ENCODE measurements around the gene CHSY3. TPM values are rescaled to one million over a fixed set of nuclear protein-coding genes. Genes with fewer than 3 reads are reported as not detected.

CHSY3 gene
- total and polyA plus RNA-seq, 2 experiments from 2014 or later, result 0.44 to 3.0 TPM

- no peaks in the 10 kb centered on the region for H3K36me3 ChIP-seq (ENCODE audit: insufficient read depth)
- H3K9me2 ChIP-seq (ENCODE audit: insufficient read depth), result no peaks in the 10 kb centered on the region
- H3K27ac ChIP-seq (ENCODE audit: low read depth), result no peak overlapping the region
- no peak overlapping the region for H3K27ac Mint-ChIP-seq
- TF ChIP-seq ZNF331 (CRISPR knock-in tag; IDR thresholded peaks at IDR 0.05; ENCODE audit: low read depth) (no peak), ETS1 (IDR thresholded peaks at IDR 0.05) (no peak)
- no peak overlapping the region for H3K4me3 ChIP-seq
- H4K20me1 ChIP-seq (replicated peaks; ENCODE audit: insufficient read depth), result no peaks in the 10 kb centered on the region
- no peaks in the 10 kb centered on the region for H3F3A ChIP-seq (replicated peaks; ENCODE audit: low read depth)
- no peak overlapping the region for H3K4me3 Mint-ChIP-seq
- no peak for ATAC-seq
- no peak overlapping the region for H2AFZ ChIP-seq
- H3K4me2 ChIP-seq, result no peak overlapping the region
- H3K27me3 ChIP-seq (ENCODE audit: insufficient read depth), result no peaks in the 10 kb centered on the region
- H3K36me3 Mint-ChIP-seq (ENCODE audit: low read depth), result peaks cover 3% of the 10 kb centered on the region; the same call in 2 of the 3 replicates
- peaks cover 7% of the 10 kb centered on the region for H3K4me1 Mint-ChIP-seq
- H3K9me3 Mint-ChIP-seq, result no peaks in the 10 kb centered on the region
- no peaks in the 10 kb centered on the region for H3K27me3 Mint-ChIP-seq (ENCODE audit: insufficient read depth, low read depth, poor library complexity)
- no peak for DNase-seq (ENCODE audit: low spot score)
- peaks cover 10% of the 10 kb centered on the region for H3K4me1 ChIP-seq (ENCODE audit: insufficient read depth)
- H3K79me2 ChIP-seq (replicated peaks; ENCODE audit: insufficient read depth), result no peaks in the 10 kb centered on the region
Measured at GRCh38 chr5:129921204-129921603, 16.9 kb downstream of the CHSY3 start.

GRCh38 chr5:129930221-129930620 is 26.0 kb downstream of the CHSY3 start:
- Mint-ChIP-seq H3K4me1 (no peaks in the 10 kb centered on the region), H3K4me3 (no peak overlapping the region), H3K36me3 (ENCODE audit: low read depth) (no peaks in the 10 kb centered on the region), H3K9me3 (no peaks in the 10 kb centered on the region), H3K27me3 (ENCODE audit: insufficient read depth, low read depth, poor library complexity) (no peaks in the 10 kb centered on the region), H3K27ac (no peak overlapping the region)
- H3K27me3 ChIP-seq (ENCODE audit: insufficient read depth), result no peaks in the 10 kb centered on the region
- H3K4me2 ChIP-seq, result no peak overlapping the region
- DNase-seq (ENCODE audit: low spot score) (no peak), ATAC-seq (no peak)
- H3K27ac ChIP-seq (ENCODE audit: low read depth), result no peak overlapping the region
- no peaks in the 10 kb centered on the region for H3K4me1 ChIP-seq (ENCODE audit: insufficient read depth)
- no peaks in the 10 kb centered on the region for H3F3A ChIP-seq (replicated peaks; ENCODE audit: low read depth)
- H4K20me1 ChIP-seq (replicated peaks; ENCODE audit: insufficient read depth), result no peaks in the 10 kb centered on the region
- H3K79me2 ChIP-seq (replicated peaks; ENCODE audit: insufficient read depth), result no peaks in the 10 kb centered on the region
- no peaks in the 10 kb centered on the region for H3K36me3 ChIP-seq (ENCODE audit: insufficient read depth)
- H3K4me3 ChIP-seq, result no peak overlapping the region
- no peak overlapping the region for H2AFZ ChIP-seq
- H3K9me2 ChIP-seq (ENCODE audit: insufficient read depth), result no peaks in the 10 kb centered on the region
- TF ChIP-seq EZH2 (IDR thresholded peaks at IDR 0.05; ENCODE audit: low read depth, unreplicated experiment) (no peak), CREB1 (CRISPR knock-in tag; IDR thresholded peaks at IDR 0.05; ENCODE audit: low read depth) (no peak), NANOG (IDR thresholded peaks at IDR 0.05; ENCODE audit: borderline replicate concordance) (no peak), ZNF114 (CRISPR knock-in tag; IDR thresholded peaks at IDR 0.05) (no peak), STAT1 (IDR thresholded peaks at IDR 0.05; ENCODE audit: unreplicated experiment) (no peak), POLR2AphosphoS5 (IDR thresholded peaks at IDR 0.05; ENCODE audit: low read depth) (no peak), REST (IDR thresholded peaks at IDR 0.05; ENCODE audit: unreplicated experiment) (no peak), ZNF462 (CRISPR knock-in tag; IDR thresholded peaks at IDR 0.05) (no peak), EZH2phosphoT487 (IDR thresholded peaks at IDR 0.05; ENCODE audit: unreplicated experiment) (no peak)

All from GM23338 (cell line).